Stimulated activated CD4-positive, alpha-beta T cell treated with anti-CD3 and anti-CD28 coated beads, Interleukin-15, amount 100 ng/mL, for 24 hours (primary cell): ENCODE results near the gene PCSK2.
A peak's percentile ranks its signal among the peaks of the same experiment; 100 is the strongest.

ENCODE experiments used
- DNase-seq: peaks from one replicate; pipeline ENCODE4 v3.0.0-alpha.2; 2020

The PCSK2 gene

DNA sequence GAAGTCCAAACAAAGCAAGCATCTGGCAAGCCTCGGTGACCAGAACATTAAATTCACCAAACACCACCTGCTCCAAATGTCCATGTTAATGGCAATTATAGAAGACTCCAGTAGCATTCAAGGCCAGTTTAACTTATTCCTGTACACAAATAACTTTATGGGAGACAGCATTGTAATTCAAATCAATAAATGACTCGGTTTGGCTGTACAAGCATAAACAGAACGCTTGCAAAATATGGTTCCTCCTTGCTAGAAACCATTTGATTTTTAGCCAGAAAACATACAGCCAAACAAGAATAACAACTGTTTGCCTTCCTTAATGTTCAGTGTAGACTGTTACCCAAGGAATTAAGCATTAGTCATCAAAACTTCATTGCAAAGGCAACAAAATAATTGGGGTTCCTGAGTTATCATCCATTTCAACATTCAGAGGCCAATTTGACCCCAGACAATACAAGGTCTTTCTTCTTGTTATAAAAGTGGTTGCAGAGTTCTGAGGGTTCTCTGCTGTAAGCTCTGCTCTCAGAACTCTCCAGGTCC is 179.3 kb downstream of the PCSK2 start:
- no peak for DNase-seq

DNA sequence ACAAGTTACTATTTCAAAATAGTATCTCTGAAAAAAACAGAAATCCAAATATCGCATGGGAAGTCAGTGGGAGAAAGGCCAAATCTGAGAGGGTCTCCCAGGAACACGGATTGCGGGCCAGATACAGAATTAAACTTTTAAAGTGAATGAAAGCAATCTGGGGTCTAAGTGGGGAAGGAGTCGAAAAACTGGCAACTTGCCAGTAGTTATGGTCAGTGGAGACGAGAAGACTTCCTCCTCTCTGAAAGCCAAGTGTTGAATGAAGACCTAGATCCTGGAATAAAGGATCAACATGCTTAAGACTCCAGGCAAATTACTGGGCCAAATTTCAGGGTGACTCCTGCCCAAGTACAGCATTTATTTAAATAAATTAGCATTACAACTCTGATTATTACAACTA is 180.7 kb downstream of the PCSK2 start:
- DNase-seq = no peak

DNA sequence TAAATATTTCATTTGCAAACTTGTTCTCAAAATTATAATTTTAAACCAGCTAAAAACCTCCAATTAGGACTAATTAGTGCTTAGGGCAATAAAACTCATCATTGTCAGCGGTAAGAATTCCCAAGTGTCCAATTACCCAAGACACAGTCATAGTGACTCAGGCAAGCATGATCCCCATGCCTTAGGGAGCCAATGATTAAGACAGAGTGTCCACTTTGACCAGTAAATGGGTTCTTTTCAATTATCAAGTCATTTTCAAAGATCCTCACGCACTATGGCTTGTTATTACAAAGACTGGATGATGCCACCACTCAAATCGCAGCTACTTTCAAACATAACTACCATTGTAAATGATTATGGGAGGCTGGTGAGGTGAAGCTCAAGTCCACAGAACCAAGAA is 190.4 kb downstream of the PCSK2 start:
- DNase-seq = no peak

GRCh38 chr20:17418737-17419136 is 191.9 kb downstream of the PCSK2 start:
- no peak for DNase-seq

GRCh38 chr20:17419479-17420041 is 192.7 kb downstream of the PCSK2 start:
- no peak for DNase-seq

DNA sequence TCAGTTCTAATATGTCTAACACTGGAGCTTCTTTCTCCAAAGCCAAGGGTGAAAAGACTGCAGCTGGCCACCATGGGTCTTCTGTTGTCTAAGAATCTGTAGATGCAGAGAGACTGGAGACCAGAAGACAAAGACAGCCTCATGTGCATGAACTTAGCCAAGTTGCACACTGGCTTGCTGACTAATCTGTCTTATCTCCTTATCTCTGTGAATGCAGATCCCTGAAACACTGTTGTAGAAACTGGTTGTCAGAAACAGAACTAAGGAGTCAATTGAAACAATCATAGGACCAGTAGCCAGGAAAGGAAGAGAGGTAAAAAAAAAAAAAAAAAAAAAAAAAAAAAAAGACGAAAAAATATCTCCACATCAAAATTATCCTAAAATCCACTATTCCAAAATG is 194.7 kb downstream of the PCSK2 start:
- no peak for DNase-seq

DNA sequence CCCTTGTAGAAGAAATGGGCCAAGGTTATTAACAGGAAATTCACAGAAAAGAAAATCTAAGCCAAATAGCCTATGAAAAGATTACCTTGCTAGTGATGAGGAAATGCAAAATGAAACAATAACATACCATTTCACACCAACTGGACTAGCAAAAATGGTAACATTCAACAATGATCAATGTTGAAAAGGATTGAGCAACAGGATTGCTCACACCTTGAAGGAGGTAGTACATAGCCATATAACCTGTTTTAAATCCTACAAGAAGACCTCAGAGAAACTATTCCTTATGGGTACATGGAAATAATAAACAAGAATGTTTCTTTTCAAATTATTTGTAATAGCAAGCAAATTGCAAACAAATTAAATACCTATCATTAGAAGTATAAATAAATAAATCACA is 196.9 kb downstream of the PCSK2 start:
- no peak for DNase-seq

DNA sequence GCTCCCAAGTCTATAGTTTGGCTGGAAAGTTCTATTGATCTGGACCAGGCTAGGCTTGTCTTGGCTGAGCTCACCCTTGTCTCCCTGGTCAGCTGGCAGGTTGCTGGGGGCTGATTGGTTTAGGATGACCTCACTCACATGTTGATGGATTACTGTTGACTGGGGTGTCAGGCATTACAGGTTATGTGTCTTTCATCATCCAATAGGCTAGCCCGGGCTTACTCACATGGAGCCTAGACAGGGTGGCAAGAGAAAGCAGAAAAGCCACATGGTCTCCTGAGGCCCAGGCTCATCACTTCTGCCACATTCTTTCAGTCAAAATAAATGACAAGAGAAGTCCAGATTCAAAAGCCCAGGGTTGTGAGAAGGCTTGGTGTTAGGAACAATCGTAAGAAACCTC is 200.8 kb downstream of the PCSK2 start:
- no peak for DNase-seq

DNA sequence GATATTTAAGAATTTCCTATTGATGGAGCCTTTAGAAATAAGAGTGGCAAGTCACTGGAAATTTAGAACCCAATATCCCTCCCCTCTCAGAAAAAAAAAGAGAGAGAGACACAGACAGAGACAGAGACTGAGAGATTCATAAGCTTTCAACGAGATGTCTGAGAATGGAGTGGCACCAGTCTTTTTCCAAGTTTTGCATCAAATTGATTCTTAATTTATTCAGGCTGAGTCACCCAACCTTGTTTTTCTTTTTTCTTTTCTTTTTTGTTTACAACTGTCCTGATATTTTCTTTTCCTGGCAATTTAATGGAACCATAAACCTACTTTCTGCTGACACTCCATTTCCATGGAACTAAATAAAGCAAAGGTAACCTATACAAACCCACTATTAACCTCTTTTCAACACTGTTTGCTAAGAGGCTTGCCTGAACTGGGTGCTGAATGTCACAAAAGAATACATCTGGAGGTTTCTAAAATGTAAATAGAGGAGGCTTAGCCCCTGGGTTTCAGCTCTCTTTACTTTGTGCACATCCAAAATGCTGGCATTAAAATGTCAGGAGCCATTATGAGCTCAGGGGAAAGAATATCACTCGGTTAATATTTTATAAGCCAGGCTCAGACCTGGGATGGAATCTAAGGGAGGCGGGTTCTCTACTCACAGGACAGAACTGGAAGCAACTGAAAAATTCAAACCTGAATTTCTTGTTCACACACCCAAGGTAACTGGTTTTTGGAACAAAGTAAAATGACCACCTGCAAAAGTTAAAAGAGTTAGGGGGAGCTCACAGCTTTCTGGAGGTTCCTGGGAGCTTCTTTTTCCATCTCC is 203.5 kb downstream of the PCSK2 start:
- DNase-seq = no peak

- DNase-seq = peak; percentile 63
Observed at GRCh38 chr20:17431621-17432364, 205.0 kb downstream of the PCSK2 start.

DNA sequence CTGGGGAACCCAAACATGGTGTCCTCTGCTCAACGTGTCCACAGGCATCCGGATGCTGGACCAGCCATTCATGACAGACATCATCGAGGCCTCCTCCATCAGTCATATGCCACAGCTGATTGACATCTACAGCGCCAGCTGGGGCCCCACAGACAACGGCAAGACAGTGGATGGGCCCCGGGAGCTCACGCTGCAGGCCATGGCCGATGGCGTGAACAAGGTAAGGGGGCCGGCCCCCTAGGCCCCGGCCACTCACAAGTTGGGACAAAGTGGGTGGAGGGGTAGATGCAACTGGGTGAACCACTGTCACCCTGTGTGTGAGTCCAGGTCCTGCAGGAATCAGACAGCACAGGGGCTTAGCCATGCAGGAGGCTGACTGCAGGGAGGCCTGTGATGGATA is 209.8 kb downstream of the PCSK2 start:
- no peak for DNase-seq

- no peak for DNase-seq
Observed at GRCh38 chr20:17437251-17437650, 210.4 kb downstream of the PCSK2 start.

- no peak for DNase-seq
Observed at GRCh38 chr20:17438436-17439039, 211.7 kb downstream of the PCSK2 start.

- no peak for DNase-seq
Observed at GRCh38 chr20:17439616-17440296, 212.9 kb downstream of the PCSK2 start.

DNA sequence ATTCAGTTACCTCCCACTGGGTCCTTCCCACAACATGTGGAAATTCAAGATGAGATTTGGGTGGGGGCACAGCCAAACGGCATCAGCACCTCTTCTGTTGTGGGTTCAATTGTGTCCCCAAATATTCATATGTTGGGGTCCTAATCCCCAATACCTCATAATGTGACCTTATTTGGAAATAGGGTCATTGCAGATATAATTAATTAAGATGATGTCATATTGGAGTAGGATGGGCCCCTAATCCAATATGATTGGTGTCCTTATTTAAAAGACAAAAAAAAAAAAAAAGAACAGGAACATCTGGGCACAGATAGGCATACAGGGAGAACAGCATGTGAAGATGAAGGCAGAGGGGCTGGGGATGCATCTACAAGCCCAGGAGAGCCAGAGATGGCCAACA is 214.9 kb downstream of the PCSK2 start:
- no peak for DNase-seq

- DNase-seq = no peak
Observed at GRCh38 chr20:17442588-17442987, 215.7 kb downstream of the PCSK2 start.

DNA sequence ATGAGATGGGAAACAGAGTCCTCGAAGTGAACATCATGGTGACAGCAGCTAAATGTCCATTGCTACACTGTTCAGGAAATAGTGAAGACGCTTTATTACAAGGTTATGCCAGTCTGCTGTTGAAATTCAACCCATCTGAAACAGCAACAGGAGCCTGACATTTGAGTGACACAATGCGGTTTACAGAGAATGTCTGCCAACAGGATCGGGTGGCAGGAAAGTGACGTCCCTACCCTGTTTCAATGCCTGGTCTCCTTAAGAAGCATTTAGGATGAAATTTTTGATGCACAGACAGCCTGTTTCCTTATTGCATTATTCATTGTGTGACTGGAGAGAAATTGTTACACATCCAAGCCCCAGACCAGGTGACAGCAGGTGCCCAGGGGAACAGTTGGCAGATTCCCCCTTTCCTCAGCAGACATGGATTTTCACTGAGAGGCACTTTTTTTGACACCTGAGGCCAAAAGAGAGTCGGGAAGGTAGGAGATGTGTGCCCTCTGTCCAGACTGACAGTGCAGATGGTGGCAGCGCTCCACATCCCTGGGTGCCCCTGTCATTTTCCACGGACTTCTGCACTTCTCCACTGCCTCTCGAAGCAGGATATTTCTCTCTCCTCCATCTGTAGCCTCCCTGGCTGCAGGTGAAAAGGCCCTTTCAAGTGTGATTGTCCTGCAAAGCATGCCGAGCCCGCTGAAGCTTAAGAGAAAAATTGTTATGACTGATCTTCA is 216.5 kb downstream of the PCSK2 start:
- no peak for DNase-seq

DNA sequence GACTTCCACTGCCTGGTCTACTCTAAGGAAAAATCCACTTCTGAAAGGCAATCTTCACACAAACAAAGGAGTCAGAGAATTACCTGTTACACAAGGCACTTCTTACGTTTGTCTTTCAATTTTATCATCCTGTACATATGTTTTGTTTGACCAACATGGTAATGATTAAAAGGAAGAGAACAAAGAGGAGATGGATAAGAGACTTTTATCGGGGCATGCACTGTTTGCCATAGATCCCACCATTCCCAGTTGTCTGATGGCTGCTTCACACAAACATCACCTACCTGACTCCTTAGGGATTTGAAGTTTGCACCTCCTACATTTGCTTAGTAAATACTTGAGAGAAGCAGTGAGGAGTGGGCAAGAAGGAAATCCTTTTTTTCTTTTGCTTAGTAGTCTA is 217.3 kb downstream of the PCSK2 start:
- no peak for DNase-seq

DNA sequence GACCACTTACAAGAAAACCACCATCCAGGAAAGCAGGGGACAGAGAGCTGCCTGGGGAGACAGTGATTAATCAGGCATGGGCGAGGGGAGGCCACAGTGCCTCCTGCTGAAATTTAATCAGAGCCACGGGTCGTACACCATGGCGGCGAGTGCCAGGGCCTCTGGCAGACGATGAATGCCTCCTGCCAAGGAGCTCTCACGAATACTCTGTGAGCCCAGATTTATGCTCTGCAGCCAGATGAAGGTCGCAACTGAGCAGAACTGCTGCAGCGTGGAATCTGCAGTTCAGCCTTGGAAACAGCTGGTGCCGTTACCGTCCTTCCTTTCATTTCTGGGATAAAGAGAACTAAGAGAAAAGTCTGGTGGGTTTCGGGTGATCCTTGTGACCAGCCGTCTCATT is 218.7 kb downstream of the PCSK2 start:
- no peak for DNase-seq

- no peak for DNase-seq
Observed at GRCh38 chr20:17446171-17446570, 219.3 kb downstream of the PCSK2 start.

- no peak for DNase-seq
Observed at GRCh38 chr20:17448071-17448470, 221.2 kb downstream of the PCSK2 start.

DNA sequence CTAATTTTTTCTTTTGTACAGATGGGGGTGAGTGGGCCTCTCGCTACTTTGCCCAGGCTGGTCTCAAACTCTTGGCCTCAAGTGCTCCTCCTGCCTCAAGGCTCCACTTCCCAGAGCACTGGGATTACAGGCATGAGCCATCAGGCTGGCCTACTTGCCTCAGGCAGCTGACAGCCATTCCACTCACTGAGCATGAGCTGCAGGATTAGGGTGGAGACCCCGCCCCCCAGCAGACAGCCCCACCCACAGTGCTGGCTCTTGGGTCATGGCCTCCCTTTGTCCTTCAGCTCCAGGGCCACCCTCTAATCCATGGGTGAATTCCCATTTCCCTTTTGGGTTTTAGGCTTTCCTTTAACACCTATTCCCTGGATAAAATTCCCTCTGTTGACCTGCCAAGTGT is 222.2 kb downstream of the PCSK2 start:
- no peak for DNase-seq
